ENCODE results near the gene TICAM1. TPM values are rescaled to one million over a fixed set of nuclear protein-coding genes. Genes with fewer than 3 reads are reported as not detected.

Gene TICAM1
- total RNA-seq, 4 donors from 2014 or later = 5.2 to 7.0 (median 6.3) TPM

DNA sequence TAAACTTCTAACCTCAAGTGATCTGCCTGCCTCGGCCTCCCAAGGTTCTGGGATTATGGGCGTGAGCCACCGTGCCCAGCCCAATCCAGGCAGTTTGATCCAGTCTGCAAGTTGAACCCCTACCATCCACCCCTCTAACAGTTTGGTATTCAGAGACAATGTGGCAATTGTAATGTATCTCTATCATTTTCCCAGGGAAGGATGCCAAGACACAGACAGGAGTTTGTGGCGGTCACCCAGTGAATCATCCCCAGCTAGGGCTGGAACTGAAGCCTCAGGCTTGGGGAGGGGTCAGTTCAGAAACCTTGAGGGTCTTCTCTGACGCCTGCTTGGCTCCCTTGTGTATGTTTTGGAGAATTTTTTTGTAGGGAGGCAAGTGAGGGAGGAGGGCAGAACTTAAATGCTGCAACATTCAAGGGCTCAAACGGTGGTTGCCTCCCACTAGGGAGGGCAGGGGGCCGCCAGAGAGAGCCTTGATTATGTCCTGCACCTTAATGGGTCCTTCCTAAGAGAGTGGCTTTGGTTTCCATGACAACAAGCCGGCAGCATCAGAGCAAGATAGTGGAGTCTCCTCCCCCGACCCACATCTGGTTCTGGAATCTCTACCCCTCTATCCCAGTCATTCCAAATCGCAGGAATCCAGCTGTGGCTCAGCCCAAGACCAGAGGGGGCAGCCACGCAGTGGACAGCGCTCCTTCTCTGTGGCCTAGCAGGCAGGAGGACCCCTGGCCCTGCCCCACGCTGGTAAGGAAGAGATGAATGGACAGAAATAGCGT lies 54.9 kb downstream of the TICAM1 start:
- TF ChIP-seq, protein P1, sequence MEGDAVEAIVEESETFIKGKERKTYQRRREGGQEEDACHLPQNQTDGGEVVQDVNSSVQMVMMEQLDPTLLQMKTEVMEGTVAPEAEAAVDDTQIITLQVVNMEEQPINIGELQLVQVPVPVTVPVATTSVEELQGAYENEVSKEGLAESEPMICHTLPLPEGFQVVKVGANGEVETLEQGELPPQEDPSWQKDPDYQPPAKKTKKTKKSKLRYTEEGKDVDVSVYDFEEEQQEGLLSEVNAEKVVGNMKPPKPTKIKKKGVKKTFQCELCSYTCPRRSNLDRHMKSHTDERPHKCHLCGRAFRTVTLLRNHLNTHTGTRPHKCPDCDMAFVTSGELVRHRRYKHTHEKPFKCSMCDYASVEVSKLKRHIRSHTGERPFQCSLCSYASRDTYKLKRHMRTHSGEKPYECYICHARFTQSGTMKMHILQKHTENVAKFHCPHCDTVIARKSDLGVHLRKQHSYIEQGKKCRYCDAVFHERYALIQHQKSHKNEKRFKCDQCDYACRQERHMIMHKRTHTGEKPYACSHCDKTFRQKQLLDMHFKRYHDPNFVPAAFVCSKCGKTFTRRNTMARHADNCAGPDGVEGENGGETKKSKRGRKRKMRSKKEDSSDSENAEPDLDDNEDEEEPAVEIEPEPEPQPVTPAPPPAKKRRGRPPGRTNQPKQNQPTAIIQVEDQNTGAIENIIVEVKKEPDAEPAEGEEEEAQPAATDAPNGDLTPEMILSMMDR (IDR thresholded peaks at IDR 0.05) = no peak
- TF ChIP-seq POLR2A (IDR thresholded peaks at IDR 0.05) = no peak
- intact Hi-C loops (cut with DNase I) = no loop called here
- no peak overlapping the region for H3K27ac ChIP-seq
- no peaks in the 10 kb centered on the region for H3K9me3 ChIP-seq
- H3K4me3 ChIP-seq (replicated peaks in 1 of 3) = no peak overlapping the region
- no peaks in the 10 kb centered on the region for H3K4me1 ChIP-seq
- no peaks in the 10 kb centered on the region for H3K36me3 ChIP-seq
- no peaks in the 10 kb centered on the region for H3K27me3 ChIP-seq
- 40 to 60% methylated on average over 9 to 13 of the region's 14 CpGs for WGBS, 2 donors
- no peak for DNase-seq

- H3K9me3 ChIP-seq = no peaks in the 10 kb centered on the region
- DNase-seq = no peak
- TF ChIP-seq, protein P1 (IDR thresholded peaks at IDR 0.05) = no peak
- TF ChIP-seq POLR2A (IDR thresholded peaks at IDR 0.05) = no peak
- H3K36me3 ChIP-seq = no peaks in the 10 kb centered on the region
- WGBS, 2 donors = 64 to 67% methylated on average over 5 of the region's 5 CpGs
- H3K27ac ChIP-seq = no peak overlapping the region
- H3K4me1 ChIP-seq = no peaks in the 10 kb centered on the region
- H3K27me3 ChIP-seq = no peaks in the 10 kb centered on the region
- no peak overlapping the region for H3K4me3 ChIP-seq (replicated peaks in 1 of 3)
- intact Hi-C loops (cut with DNase I) = no loop called here
These were observed 55.8 kb downstream of the TICAM1 start for GRCh38 chr19:4775627-4776152.

- Histone ChIP-seq H3K4me1 (no peaks in the 10 kb centered on the region), H3K36me3 (no peaks in the 10 kb centered on the region), H3K4me3 (replicated peaks in 1 of 3) (no peak overlapping the region), H3K9me3 (no peaks in the 10 kb centered on the region), H3K27ac (no peak overlapping the region), H3K27me3 (no peaks in the 10 kb centered on the region)
- no peak for DNase-seq
- intact Hi-C loops (cut with DNase I) = no loop called here
- 47 to 54% methylated on average over 3 of the region's 3 CpGs for WGBS, 2 donors
- TF ChIP-seq, protein P1 (IDR thresholded peaks at IDR 0.05) = no peak
- no peak for TF ChIP-seq POLR2A (IDR thresholded peaks at IDR 0.05)
These were observed 57.4 kb downstream of the TICAM1 start for GRCh38 chr19:4774136-4774535.

GRCh38 chr19:4773047-4773640 lies 58.4 kb downstream of the TICAM1 start:
- Histone ChIP-seq H3K36me3 (no peaks in the 10 kb centered on the region), H3K9me3 (no peaks in the 10 kb centered on the region), H3K27me3 (no peaks in the 10 kb centered on the region), H3K4me1 (no peaks in the 10 kb centered on the region), H3K27ac (no peak overlapping the region), H3K4me3 (replicated peaks in 1 of 3) (no peak overlapping the region)
- no peak for DNase-seq
- WGBS, 2 donors = 62 to 73% methylated on average over 9 of the region's 9 CpGs
- intact Hi-C loops (cut with DNase I) = no loop called here
- no peak for TF ChIP-seq POLR2A (IDR thresholded peaks at IDR 0.05)
- TF ChIP-seq, protein P1 (IDR thresholded peaks at IDR 0.05) = no peak

GRCh38 chr19:4772566-4772965 lies 58.9 kb downstream of the TICAM1 start:
- Histone ChIP-seq H3K9me3 (no peaks in the 10 kb centered on the region), H3K27ac (no peak overlapping the region), H3K4me1 (no peaks in the 10 kb centered on the region), H3K36me3 (no peaks in the 10 kb centered on the region), H3K27me3 (no peaks in the 10 kb centered on the region), H3K4me3 (replicated peaks in 1 of 3) (no peak overlapping the region)
- intact Hi-C loops (cut with DNase I) = no loop called here
- TF ChIP-seq, protein P1 (IDR thresholded peaks at IDR 0.05) = no peak
- TF ChIP-seq POLR2A (IDR thresholded peaks at IDR 0.05) = no peak
- DNase-seq = no peak
- 35 to 50% methylated on average over 2 of the region's 2 CpGs for WGBS, 2 donors

Data from thyroid gland (tissue), 4 donors.